ENCODE measurements around the gene TMCC1.

DNA sequence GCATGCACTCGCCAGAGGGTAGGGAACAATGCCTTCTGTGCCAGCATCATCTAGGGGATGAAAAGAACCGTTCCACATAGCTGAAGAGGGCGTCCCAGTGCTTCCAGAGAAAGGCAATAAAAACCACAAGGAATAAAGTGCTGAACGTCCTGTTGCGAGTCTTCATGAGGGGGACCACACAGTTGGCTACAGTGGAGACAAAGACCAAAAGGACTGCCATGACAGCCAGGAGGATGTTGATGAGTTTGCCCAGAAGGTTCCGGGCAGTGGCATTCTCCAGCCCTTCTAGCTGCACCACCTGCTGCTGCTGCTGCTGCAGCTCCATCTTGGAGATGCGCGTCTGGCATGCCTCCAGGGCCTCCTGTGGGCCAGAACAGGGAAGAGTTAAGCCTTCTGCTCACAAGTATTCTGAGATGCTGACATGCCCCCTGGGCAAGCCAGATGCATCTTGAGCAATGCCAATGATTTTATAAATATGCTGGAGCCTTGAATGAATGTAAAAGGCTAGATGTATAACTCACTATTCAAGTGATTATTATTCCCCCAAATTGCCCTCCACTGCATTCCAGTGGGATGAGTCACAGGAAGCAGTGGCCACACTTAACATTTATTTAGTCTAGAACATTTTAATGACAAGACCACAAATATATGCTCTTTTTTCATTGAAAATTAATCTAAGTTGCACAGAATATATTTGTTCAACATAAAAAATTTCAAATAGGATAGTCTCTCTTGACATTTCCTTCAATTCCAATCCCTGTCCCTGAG, 241.9 kb downstream of the TMCC1 start:
- TF ChIP-seq POLR2AphosphoS5 (IDR thresholded peaks at IDR 0.05) (no peak), POLR2A (IDR thresholded peaks at IDR 0.05) (no peak)
- TF ChIP-seq, protein P1, sequence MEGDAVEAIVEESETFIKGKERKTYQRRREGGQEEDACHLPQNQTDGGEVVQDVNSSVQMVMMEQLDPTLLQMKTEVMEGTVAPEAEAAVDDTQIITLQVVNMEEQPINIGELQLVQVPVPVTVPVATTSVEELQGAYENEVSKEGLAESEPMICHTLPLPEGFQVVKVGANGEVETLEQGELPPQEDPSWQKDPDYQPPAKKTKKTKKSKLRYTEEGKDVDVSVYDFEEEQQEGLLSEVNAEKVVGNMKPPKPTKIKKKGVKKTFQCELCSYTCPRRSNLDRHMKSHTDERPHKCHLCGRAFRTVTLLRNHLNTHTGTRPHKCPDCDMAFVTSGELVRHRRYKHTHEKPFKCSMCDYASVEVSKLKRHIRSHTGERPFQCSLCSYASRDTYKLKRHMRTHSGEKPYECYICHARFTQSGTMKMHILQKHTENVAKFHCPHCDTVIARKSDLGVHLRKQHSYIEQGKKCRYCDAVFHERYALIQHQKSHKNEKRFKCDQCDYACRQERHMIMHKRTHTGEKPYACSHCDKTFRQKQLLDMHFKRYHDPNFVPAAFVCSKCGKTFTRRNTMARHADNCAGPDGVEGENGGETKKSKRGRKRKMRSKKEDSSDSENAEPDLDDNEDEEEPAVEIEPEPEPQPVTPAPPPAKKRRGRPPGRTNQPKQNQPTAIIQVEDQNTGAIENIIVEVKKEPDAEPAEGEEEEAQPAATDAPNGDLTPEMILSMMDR (IDR thresholded peaks at IDR 0.05), result no peak
